ENCODE results near the gene MMP27. TPM values are rescaled to one million over a fixed set of nuclear protein-coding genes. Genes with fewer than 3 reads are reported as not detected.

Gene MMP27
- total and polyA plus RNA-seq, 7 donors = 0.06 to 0.08 TPM; not detected in 5

GRCh38 chr11:102703826-102704493 is 1.6 kb downstream of the MMP27 start:
- Histone ChIP-seq H3K27me3 (ENCODE audit: insufficient read depth in 3 of 3, low read length in 2 of 3) (no peaks in the 10 kb centered on the region), H3K4me1 (no peaks in the 10 kb centered on the region), H3K36me3 (ENCODE audit: insufficient read depth in 1 of 2, low read depth in 1 of 2) (no peaks in the 10 kb centered on the region), H3K9me3 (no peaks in the 10 kb centered on the region), H3K4me3 (no peak overlapping the region), H3K27ac (no peak overlapping the region)
- TF ChIP-seq CTCF (IDR thresholded peaks at IDR 0.05) = no peak
- ATAC-seq = no peak
- intact Hi-C loops (cut with DNase I) = no loop called here
- 73 to 79% (median 77%) methylated on average over 3 of the region's 3 CpGs for WGBS, 3 donors
- no peak for DNase-seq

- Histone ChIP-seq H3K4me3 (no peak overlapping the region), H3K27ac (no peak overlapping the region), H3K27me3 (ENCODE audit: insufficient read depth in 3 of 3, low read length in 2 of 3) (peaks cover 0 to 2% (median 0%) of the 10 kb centered on the region in 3 donors), H3K9me3 (no peaks in the 10 kb centered on the region), H3K36me3 (ENCODE audit: insufficient read depth in 1 of 2, low read depth in 1 of 2) (no peaks in the 10 kb centered on the region), H3K4me1 (no peaks in the 10 kb centered on the region)
- intact Hi-C loops (cut with DNase I) = no loop called here
- DNase-seq = no peak
- 45 to 76% (median 58%) methylated on average over 3 of the region's 3 CpGs for WGBS, 3 donors
- ATAC-seq = no peak
- TF ChIP-seq CTCF (IDR thresholded peaks at IDR 0.05) = no peak
Observed at GRCh38 chr11:102695201-102695600, 10.4 kb downstream of the MMP27 start.

- TF ChIP-seq CTCF (IDR thresholded peaks at IDR 0.05) = no peak
- DNase-seq (no peak), ATAC-seq (no peak)
- Histone ChIP-seq H3K4me3 (no peak overlapping the region), H3K27me3 (ENCODE audit: insufficient read depth in 3 of 3, low read length in 2 of 3) (no peaks in the 10 kb centered on the region), H3K9me3 (no peaks in the 10 kb centered on the region), H3K27ac (no peak overlapping the region), H3K36me3 (ENCODE audit: insufficient read depth in 1 of 2, low read depth in 1 of 2) (no peaks in the 10 kb centered on the region), H3K4me1 (no peaks in the 10 kb centered on the region)
- intact Hi-C loops (cut with DNase I) = no loop called here
- WGBS, 3 donors = 70 to 94% (median 92%) methylated on average over 2 of the region's 2 CpGs
Observed at GRCh38 chr11:102685754-102686153, 19.8 kb downstream of the MMP27 start.

- Histone ChIP-seq H3K4me3 (no peak overlapping the region), H3K27me3 (ENCODE audit: insufficient read depth in 3 of 3, low read length in 2 of 3) (no peaks in the 10 kb centered on the region), H3K27ac (no peak overlapping the region), H3K36me3 (ENCODE audit: insufficient read depth in 1 of 2, low read depth in 1 of 2) (no peaks in the 10 kb centered on the region), H3K9me3 (no peaks in the 10 kb centered on the region), H3K4me1 (no peaks in the 10 kb centered on the region)
- WGBS, 3 donors = 22 to 48% (median 24%) methylated on average over 3 of the region's 3 CpGs
- intact Hi-C loops (cut with DNase I) = no loop called here
- TF ChIP-seq CTCF (IDR thresholded peaks at IDR 0.05) = no peak
- DNase-seq (no peak), ATAC-seq (no peak)
Observed at GRCh38 chr11:102685338-102685737, 20.2 kb downstream of the MMP27 start.

GRCh38 chr11:102683277-102683676 is 22.3 kb downstream of the MMP27 start:
- Histone ChIP-seq H3K27me3 (ENCODE audit: insufficient read depth in 3 of 3, low read length in 2 of 3) (no peaks in the 10 kb centered on the region), H3K4me3 (no peak overlapping the region), H3K36me3 (ENCODE audit: insufficient read depth in 1 of 2, low read depth in 1 of 2) (no peaks in the 10 kb centered on the region), H3K4me1 (no peaks in the 10 kb centered on the region), H3K9me3 (no peaks in the 10 kb centered on the region), H3K27ac (no peak overlapping the region)
- TF ChIP-seq CTCF (IDR thresholded peaks at IDR 0.05) = no peak
- 74 to 77% (median 75%) methylated on average over 4 of the region's 4 CpGs for WGBS, 3 donors
- ATAC-seq (no peak), DNase-seq (no peak)
- intact Hi-C loops (cut with DNase I) = no loop called here
